ENCODE data around the gene BOLA2B.
A peak's percentile ranks its signal among the peaks of the same experiment; 100 is the strongest.

The BOLA2B gene

DNA sequence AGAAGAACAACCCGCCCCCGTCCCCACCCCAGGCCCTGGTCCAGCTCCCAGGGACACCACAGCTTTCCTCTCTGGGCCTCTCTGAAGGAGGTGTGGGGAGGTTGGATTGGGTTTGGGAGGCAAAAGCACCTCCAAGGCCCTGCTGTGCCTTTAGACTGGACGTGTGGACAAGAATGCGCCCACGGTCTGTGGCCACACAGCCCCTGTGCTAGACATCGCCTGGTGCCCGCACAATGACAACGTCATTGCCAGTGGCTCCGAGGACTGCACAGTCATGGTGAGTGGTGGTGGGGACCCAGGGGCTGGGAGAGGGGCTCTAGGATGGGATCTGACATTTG lies 7.1 kb downstream of the BOLA2B start:
- H3K27me3 ChIP-seq (ENCODE audit: control insufficient read depth, low read length), result no peaks in the 10 kb centered on the region
- H3K79me2 ChIP-seq (ENCODE audit: control insufficient read depth, low read length), result peaks cover 45% of the 10 kb centered on the region
- H4K20me1 ChIP-seq (ENCODE audit: control insufficient read depth, insufficient read depth, low read depth, low read length), result peaks cover 6% of the 10 kb centered on the region; the same call in 1 of the 2 replicates
- H3K9me2 ChIP-seq (replicated peaks; ENCODE audit: control insufficient read depth, low read length), result no peaks in the 10 kb centered on the region
- H3K4me2 ChIP-seq (ENCODE audit: low read length), result peak overlapping the region; percentile 96
- peak overlapping the region; percentile 96 for H3K27ac ChIP-seq (ENCODE audit: low read depth, low read length)
- TF ChIP-seq EZH2phosphoT487 (IDR thresholded peaks at IDR 0.05; ENCODE audit: borderline replicate concordance, low read length), result no peak
- TF ChIP-seq, protein P1, sequence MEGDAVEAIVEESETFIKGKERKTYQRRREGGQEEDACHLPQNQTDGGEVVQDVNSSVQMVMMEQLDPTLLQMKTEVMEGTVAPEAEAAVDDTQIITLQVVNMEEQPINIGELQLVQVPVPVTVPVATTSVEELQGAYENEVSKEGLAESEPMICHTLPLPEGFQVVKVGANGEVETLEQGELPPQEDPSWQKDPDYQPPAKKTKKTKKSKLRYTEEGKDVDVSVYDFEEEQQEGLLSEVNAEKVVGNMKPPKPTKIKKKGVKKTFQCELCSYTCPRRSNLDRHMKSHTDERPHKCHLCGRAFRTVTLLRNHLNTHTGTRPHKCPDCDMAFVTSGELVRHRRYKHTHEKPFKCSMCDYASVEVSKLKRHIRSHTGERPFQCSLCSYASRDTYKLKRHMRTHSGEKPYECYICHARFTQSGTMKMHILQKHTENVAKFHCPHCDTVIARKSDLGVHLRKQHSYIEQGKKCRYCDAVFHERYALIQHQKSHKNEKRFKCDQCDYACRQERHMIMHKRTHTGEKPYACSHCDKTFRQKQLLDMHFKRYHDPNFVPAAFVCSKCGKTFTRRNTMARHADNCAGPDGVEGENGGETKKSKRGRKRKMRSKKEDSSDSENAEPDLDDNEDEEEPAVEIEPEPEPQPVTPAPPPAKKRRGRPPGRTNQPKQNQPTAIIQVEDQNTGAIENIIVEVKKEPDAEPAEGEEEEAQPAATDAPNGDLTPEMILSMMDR (IDR thresholded peaks at IDR 0.05; ENCODE audit: low read depth, low read length, poor library complexity, severe bottlenecking), result no peak
- H3F3A ChIP-seq (ENCODE audit: control insufficient read depth, insufficient read depth), result peaks cover 35% of the 10 kb centered on the region
- H3K4me3 ChIP-seq (ENCODE audit: low read length), result peak overlapping the region; percentile 84
- no peaks in the 10 kb centered on the region for H3K9me3 ChIP-seq (ENCODE audit: control insufficient read depth, insufficient read depth, low read length)
- peaks cover 43% of the 10 kb centered on the region for H3K36me3 ChIP-seq (ENCODE audit: control insufficient read depth, low read length)
- peaks cover 45% of the 10 kb centered on the region for H3K4me1 ChIP-seq (ENCODE audit: control insufficient read depth, low read length)

GRCh38 chr16:30185683-30186421 lies 7.6 kb downstream of the BOLA2B start:
- Histone ChIP-seq H3K9me3 (ENCODE audit: control insufficient read depth, insufficient read depth, low read length) (no peaks in the 10 kb centered on the region), H3K4me2 (ENCODE audit: low read length) (peak overlapping the region; percentile 96), H3F3A (ENCODE audit: control insufficient read depth, insufficient read depth) (peaks cover 35% of the 10 kb centered on the region), H3K4me1 (ENCODE audit: control insufficient read depth, low read length) (peaks cover 45% of the 10 kb centered on the region), H3K79me2 (ENCODE audit: control insufficient read depth, low read length) (peaks cover 45% of the 10 kb centered on the region), H3K27ac (ENCODE audit: low read depth, low read length) (peak overlapping the region; percentile 96), H3K4me3 (ENCODE audit: low read length) (peak overlapping the region; percentile 84), H3K27me3 (ENCODE audit: control insufficient read depth, low read length) (no peaks in the 10 kb centered on the region), H3K36me3 (ENCODE audit: control insufficient read depth, low read length) (peaks cover 43% of the 10 kb centered on the region), H3K9me2 (replicated peaks; ENCODE audit: control insufficient read depth, low read length) (no peaks in the 10 kb centered on the region), H4K20me1 (ENCODE audit: control insufficient read depth, insufficient read depth, low read depth, low read length) (peaks cover 6% of the 10 kb centered on the region; the same call in 1 of the 2 replicates)
- no peak for TF ChIP-seq EZH2phosphoT487 (IDR thresholded peaks at IDR 0.05; ENCODE audit: borderline replicate concordance, low read length)
- TF ChIP-seq, protein P1 (IDR thresholded peaks at IDR 0.05; ENCODE audit: low read depth, low read length, poor library complexity, severe bottlenecking), result no peak

DNA sequence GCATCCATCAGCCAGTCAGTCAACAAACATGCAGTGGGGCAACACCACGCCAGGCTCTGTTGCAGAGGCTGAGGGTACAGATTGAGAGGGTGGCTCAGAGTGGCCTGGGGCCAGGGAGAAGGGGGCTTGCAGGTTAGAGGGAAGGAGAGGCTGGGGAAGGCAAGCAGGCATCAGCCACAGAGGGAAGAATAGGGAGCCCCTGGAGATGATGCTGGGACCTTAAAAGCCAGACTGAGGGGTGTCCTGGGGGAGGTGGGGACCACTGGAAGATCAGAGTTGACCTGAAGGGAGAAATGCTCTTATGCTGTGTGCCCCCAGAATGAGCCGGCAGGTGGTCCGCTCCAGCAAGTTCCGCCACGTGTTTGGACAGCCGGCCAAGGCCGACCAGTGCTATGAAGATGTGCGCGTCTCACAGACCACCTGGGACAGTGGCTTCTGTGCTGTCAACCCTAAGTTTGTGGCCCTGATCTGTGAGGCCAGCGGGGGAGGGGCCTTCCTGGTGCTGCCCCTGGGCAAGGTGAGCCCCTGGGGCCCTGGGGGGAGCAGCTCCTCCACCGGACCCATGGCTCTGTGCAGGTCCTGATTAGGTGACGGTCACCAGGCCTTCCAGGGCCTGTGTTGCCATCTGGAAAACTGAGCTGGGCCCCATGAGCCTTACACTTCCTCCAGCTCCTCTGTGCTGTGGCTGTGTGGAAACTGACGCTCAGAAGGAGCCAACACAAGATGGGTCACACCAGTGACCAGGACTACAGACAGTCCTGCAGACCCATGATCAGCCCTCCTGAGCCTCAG lies 8.4 kb downstream of the BOLA2B start:
- TF ChIP-seq, protein P1 (IDR thresholded peaks at IDR 0.05; ENCODE audit: low read depth, low read length, poor library complexity, severe bottlenecking), result no peak
- no peak for TF ChIP-seq EZH2phosphoT487 (IDR thresholded peaks at IDR 0.05; ENCODE audit: borderline replicate concordance, low read length)
- no peaks in the 10 kb centered on the region for H3K9me3 ChIP-seq (ENCODE audit: control insufficient read depth, insufficient read depth, low read length)
- H3K4me2 ChIP-seq (ENCODE audit: low read length), result peak overlapping the region; percentile 96
- peak overlapping the region; percentile 96 for H3K27ac ChIP-seq (ENCODE audit: low read depth, low read length)
- peaks cover 43% of the 10 kb centered on the region for H3K36me3 ChIP-seq (ENCODE audit: control insufficient read depth, low read length)
- peak overlapping the region; percentile 84 for H3K4me3 ChIP-seq (ENCODE audit: low read length)
- H3F3A ChIP-seq (ENCODE audit: control insufficient read depth, insufficient read depth), result peaks cover 35% of the 10 kb centered on the region
- no peaks in the 10 kb centered on the region for H3K27me3 ChIP-seq (ENCODE audit: control insufficient read depth, low read length)
- no peaks in the 10 kb centered on the region for H3K9me2 ChIP-seq (replicated peaks; ENCODE audit: control insufficient read depth, low read length)
- H3K79me2 ChIP-seq (ENCODE audit: control insufficient read depth, low read length), result peaks cover 45% of the 10 kb centered on the region
- H4K20me1 ChIP-seq (ENCODE audit: control insufficient read depth, insufficient read depth, low read depth, low read length), result peaks cover 6% of the 10 kb centered on the region; the same call in 1 of the 2 replicates
- H3K4me1 ChIP-seq (ENCODE audit: control insufficient read depth, low read length), result peaks cover 45% of the 10 kb centered on the region

Data from DOHH2 (cell line).